Measurements from ENCODE around the gene CRACR2B.

GRCh38 chr11:855330-855674 is 27.6 kb downstream of the CRACR2B start:
- TF ChIP-seq CTCF (IDR thresholded peaks at IDR 0.05): no peak
- no peak for TF ChIP-seq POLR2A (IDR thresholded peaks at IDR 0.05)

All from heart left ventricle (tissue), 13 donors.